WTC11 (cell line): Measurements from ENCODE around the gene SLC10A3. TPM values are rescaled to one million over a fixed set of nuclear protein-coding genes. Genes with fewer than 3 reads are reported as not detected.
"Not testable (repeated sequence)": the region's sequence is repeated elsewhere in the genome, so short reads cannot be mapped to it uniquely, and the experiment has no call there.

Experiments
- ATAC-seq: fragments of 200-7000 bp; cut with Tn5 transposase; 2 replicates; pipeline ENCODE4 v1.10.0; 2021; ENCODE audit warnings: mild to moderate bottlenecking, moderate library complexity
- CTCF ChIA-PET: fragments of 300-600 bp; sonication (Branson Sonifier 250); formaldehyde crosslinking; loops from one replicate; lab custom pipeline; 2021; ENCODE audit warnings: antibody characterized with exemption; lab: Charles Lee
- POLR2A ChIA-PET: fragments of 350-600 bp; sonication (Branson Sonifier 250); formaldehyde crosslinking; loops from one replicate; lab custom pipeline; 2021; ENCODE audit warnings: antibody characterized with exemption; lab: Charles Lee
- DNase-seq: peaks from one replicate; pipeline ENCODE4 v3.0.0; 2021; ENCODE audit warnings: low spot score
- H3K27ac Mint-ChIP-seq: 2 replicates; pipeline ENCODE4 v1.8.0; 2021; ENCODE audit warnings: mixed read lengths
- H3K27me3 Mint-ChIP-seq: 2 replicates; pipeline ENCODE4 v1.8.0; 2021; ENCODE audit warnings: low read depth, mild to moderate bottlenecking, moderate library complexity, mixed read lengths
- H3K36me3 Mint-ChIP-seq: 2 replicates; pipeline ENCODE4 v1.8.0; 2021; ENCODE audit warnings: mixed read lengths
- H3K4me1 Mint-ChIP-seq: 2 replicates; pipeline ENCODE4 v1.8.0; 2022; ENCODE audit warnings: mixed read lengths
- H3K4me3 Mint-ChIP-seq: 2 replicates; pipeline ENCODE4 v1.8.0; 2021; ENCODE audit warnings: mild to moderate bottlenecking, moderate library complexity, mixed read lengths
- H3K9me3 Mint-ChIP-seq: 2 replicates; pipeline ENCODE4 v1.8.0; 2021; ENCODE audit warnings: mixed read lengths
- CDX4 ChIP-seq: fragments of 250-450 bp; sonication (Bioruptor Pico); IDR thresholded peaks from 2 replicates; pipeline ENCODE4 v1.9.0; 2021; ENCODE audit warnings: moderate library complexity, mild to moderate bottlenecking, inconsistent platforms, borderline replicate concordance
- ELF4 ChIP-seq: sonication (generic); formaldehyde crosslinking; IDR thresholded peaks from 2 replicates; pipeline ENCODE4 v1.8.1; 2022; ENCODE audit warnings: low read depth, mild to moderate bottlenecking, moderate library complexity, missing genetic modification reagents
- FOXP4 ChIP-seq: sonication (generic); formaldehyde crosslinking; IDR thresholded peaks from 2 replicates; pipeline ENCODE4 v1.8.0; 2022; ENCODE audit warnings: mild to moderate bottlenecking, missing genetic modification reagents
- HMGA2 ChIP-seq: fragments of 250-450 bp; sonication (Bioruptor Pico); IDR thresholded peaks from 2 replicates; pipeline ENCODE4 v1.4.0; 2021; ENCODE audit warnings: mild to moderate bottlenecking, moderate library complexity
- HMGXB4 ChIP-seq: sonication (generic); formaldehyde crosslinking; IDR thresholded peaks from 2 replicates; pipeline ENCODE4 v1.8.1; 2023; ENCODE audit warnings: mild to moderate bottlenecking, moderate library complexity, missing genetic modification reagents
- IRF2 ChIP-seq: sonication (generic); formaldehyde crosslinking; IDR thresholded peaks from 2 replicates; pipeline ENCODE4 v1.8.0; 2022; ENCODE audit warnings: low read depth, missing genetic modification reagents, borderline replicate concordance
- JAZF1 ChIP-seq: fragments of 250-450 bp; sonication (Bioruptor Pico); IDR thresholded peaks from 2 replicates; pipeline ENCODE4 v1.9.0; 2021; ENCODE audit warnings: moderate library complexity, mild to moderate bottlenecking, inconsistent platforms
- MYBL2 ChIP-seq: sonication (generic); formaldehyde crosslinking; IDR thresholded peaks from 2 replicates; pipeline ENCODE4 v1.8.1; 2023; ENCODE audit warnings: mild to moderate bottlenecking, moderate library complexity, missing genetic modification reagents
- PREB ChIP-seq: sonication (generic); formaldehyde crosslinking; IDR thresholded peaks from 2 replicates; pipeline ENCODE4 v1.8.1; 2022; ENCODE audit warnings: mild to moderate bottlenecking, missing genetic modification reagents, moderate library complexity, borderline replicate concordance
- TEAD1 ChIP-seq: sonication (generic); formaldehyde crosslinking; IDR thresholded peaks from 2 replicates; pipeline ENCODE4 v1.8.0; 2022; ENCODE audit warnings: mild to moderate bottlenecking, missing genetic modification reagents
- ZBTB21 ChIP-seq: sonication (generic); formaldehyde crosslinking; IDR thresholded peaks from 2 replicates; pipeline ENCODE4 v1.8.1; 2023; ENCODE audit warnings: mild to moderate bottlenecking, missing genetic modification reagents, borderline replicate concordance
- ZNF121 ChIP-seq: sonication (generic); formaldehyde crosslinking; IDR thresholded peaks from 2 replicates; pipeline ENCODE4 v1.8.0; 2023; ENCODE audit warnings: missing genetic modification reagents
- ZNF263 ChIP-seq: sonication (generic); formaldehyde crosslinking; IDR thresholded peaks from 2 replicates; pipeline ENCODE4 v1.8.1; 2022; ENCODE audit warnings: low read depth, mild to moderate bottlenecking, moderate library complexity, missing genetic modification reagents
- ZNF416 ChIP-seq: fragments of 250-450 bp; sonication (Bioruptor Pico); IDR thresholded peaks from 2 replicates; pipeline ENCODE4 v1.9.0; 2021; ENCODE audit warnings: mild to moderate bottlenecking, inconsistent platforms
- total RNA-seq: library from RNA; stranded (reverse); gene quantifications from 3 replicates; pipeline ENCODE4 v1.2.3, GENCODE V29; 2021
- TF ChIP-seq, protein P1 (sequence below): fragments of 250-450 bp; sonication (Bioruptor Pico); IDR thresholded peaks from 2 replicates; pipeline ENCODE4 v1.8.0; 2021; ENCODE audit warnings: mild to moderate bottlenecking
- TF ChIP-seq, protein P2 (sequence below): sonication (generic); formaldehyde crosslinking; IDR thresholded peaks from 2 replicates; pipeline ENCODE4 v1.8.1; 2022; ENCODE audit warnings: low read depth, mild to moderate bottlenecking, moderate library complexity, missing genetic modification reagents, borderline replicate concordance

Gene SLC10A3
- total RNA-seq, 1 experiment from 2014 or later: 9.8 TPM

GRCh38 chrX:154502098-154502497 lies 11.7 kb upstream of the SLC10A3 start:
- TF ChIP-seq ZBTB21 (CRISPR knock-in tag) (no peak), CDX4 (CRISPR knock-in tag) (no peak), TEAD1 (CRISPR knock-in tag) (no peak), ELF4 (CRISPR knock-in tag) (no peak), ZNF416 (CRISPR knock-in tag) (no peak), PREB (CRISPR knock-in tag) (no peak), MYBL2 (CRISPR knock-in tag) (no peak), ZNF263 (CRISPR knock-in tag) (no peak), IRF2 (CRISPR knock-in tag) (no peak), HMGXB4 (CRISPR knock-in tag) (no peak), HMGA2 (CRISPR knock-in tag) (no peak), JAZF1 (CRISPR knock-in tag) (no peak), FOXP4 (CRISPR knock-in tag) (no peak), ZNF121 (CRISPR knock-in tag) (no peak)
- TF ChIP-seq, protein P1, sequence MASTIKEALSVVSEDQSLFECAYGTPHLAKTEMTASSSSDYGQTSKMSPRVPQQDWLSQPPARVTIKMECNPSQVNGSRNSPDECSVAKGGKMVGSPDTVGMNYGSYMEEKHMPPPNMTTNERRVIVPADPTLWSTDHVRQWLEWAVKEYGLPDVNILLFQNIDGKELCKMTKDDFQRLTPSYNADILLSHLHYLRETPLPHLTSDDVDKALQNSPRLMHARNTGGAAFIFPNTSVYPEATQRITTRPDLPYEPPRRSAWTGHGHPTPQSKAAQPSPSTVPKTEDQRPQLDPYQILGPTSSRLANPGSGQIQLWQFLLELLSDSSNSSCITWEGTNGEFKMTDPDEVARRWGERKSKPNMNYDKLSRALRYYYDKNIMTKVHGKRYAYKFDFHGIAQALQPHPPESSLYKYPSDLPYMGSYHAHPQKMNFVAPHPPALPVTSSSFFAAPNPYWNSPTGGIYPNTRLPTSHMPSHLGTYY (CRISPR knock-in tag): no peak
- TF ChIP-seq, protein P2, sequence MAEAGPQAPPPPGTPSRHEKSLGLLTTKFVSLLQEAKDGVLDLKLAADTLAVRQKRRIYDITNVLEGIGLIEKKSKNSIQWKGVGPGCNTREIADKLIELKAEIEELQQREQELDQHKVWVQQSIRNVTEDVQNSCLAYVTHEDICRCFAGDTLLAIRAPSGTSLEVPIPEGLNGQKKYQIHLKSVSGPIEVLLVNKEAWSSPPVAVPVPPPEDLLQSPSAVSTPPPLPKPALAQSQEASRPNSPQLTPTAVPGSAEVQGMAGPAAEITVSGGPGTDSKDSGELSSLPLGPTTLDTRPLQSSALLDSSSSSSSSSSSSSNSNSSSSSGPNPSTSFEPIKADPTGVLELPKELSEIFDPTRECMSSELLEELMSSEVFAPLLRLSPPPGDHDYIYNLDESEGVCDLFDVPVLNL (CRISPR knock-in tag): no peak
- H3K4me3 Mint-ChIP-seq: no peak overlapping the region
- CTCF ChIA-PET: interaction anchor here (0.6 to 1.3 kb wide), 2 partner anchors 11 to 204 kb away, joined by 3 to 4 read pairs; partner anchors contain the start of gene SLC10A3
- no peak overlapping the region for H3K27ac Mint-ChIP-seq
- POLR2A ChIA-PET: interaction anchor here (0.7 kb wide), 1 partner anchor 139 kb away, joined by 9 read pairs; no protein-coding TSS in a partner anchor
- H3K4me1 Mint-ChIP-seq: no peaks in the 10 kb centered on the region
- no peaks in the 10 kb centered on the region for H3K36me3 Mint-ChIP-seq
- H3K9me3 Mint-ChIP-seq: no peaks in the 10 kb centered on the region
- peaks cover 2% of the 10 kb centered on the region; the same call in 1 of the 2 replicates for H3K27me3 Mint-ChIP-seq
- DNase-seq: no peak
- no peak for ATAC-seq

DNA sequence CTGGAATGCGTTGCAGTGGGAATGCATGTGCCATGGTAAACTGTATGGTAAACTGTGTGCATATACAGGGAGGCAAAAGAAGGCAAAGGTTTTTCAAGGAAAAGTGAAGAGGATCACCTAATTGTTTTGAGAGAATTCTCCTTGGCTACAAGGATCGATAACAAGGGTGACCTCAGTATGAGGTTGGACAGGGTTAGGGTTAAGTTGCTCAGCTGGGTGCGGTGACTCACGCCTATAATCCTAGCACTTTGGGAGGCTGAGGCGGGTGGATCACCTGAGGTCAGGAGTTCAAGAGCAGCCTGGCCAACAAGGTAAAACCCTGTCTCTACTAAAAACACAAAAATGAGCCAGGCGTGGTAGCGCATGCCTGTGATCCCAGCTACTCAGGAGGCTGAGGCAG lies 11.0 kb upstream of the SLC10A3 start:
- H3K4me1 Mint-ChIP-seq, H3K36me3 Mint-ChIP-seq, ATAC-seq, H3K4me3 Mint-ChIP-seq, H3K27me3 Mint-ChIP-seq, POLR2A ChIA-PET, H3K9me3 Mint-ChIP-seq, H3K27ac Mint-ChIP-seq, DNase-seq, CTCF ChIA-PET: not testable (repeated sequence)

GRCh38 chrX:154496591-154497137 lies 6.2 kb upstream of the SLC10A3 start:
- H3K4me3 Mint-ChIP-seq, H3K27me3 Mint-ChIP-seq, DNase-seq, H3K27ac Mint-ChIP-seq, H3K9me3 Mint-ChIP-seq, H3K36me3 Mint-ChIP-seq, CTCF ChIA-PET, H3K4me1 Mint-ChIP-seq, ATAC-seq: not testable (repeated sequence)
- POLR2A ChIA-PET: interaction anchor here (0.7 kb wide), 1 partner anchor 49 kb away, joined by 3 read pairs; no protein-coding TSS in a partner anchor
